ENCODE measurements around the gene ZNF75A.
"Not testable (repeated sequence)": the region's sequence is repeated elsewhere in the genome, so short reads cannot be mapped to it uniquely, and the experiment has no call there.

Gene ZNF75A

GRCh38 chr16:3305109-3306068, at the start of gene ZNF75A, which contains the start of gene TIGD7:
TSS of gene ZNF75A (plus strand) at chr16:3305497. CDS start at chr16:3308429, 2,932 bp downstream.
TSS of gene TIGD7 (minus strand) at chr16:3305430. CDS start at chr16:3300614, 4,816 bp downstream.
- peak; percentile 77 for DNase-seq

DNA sequence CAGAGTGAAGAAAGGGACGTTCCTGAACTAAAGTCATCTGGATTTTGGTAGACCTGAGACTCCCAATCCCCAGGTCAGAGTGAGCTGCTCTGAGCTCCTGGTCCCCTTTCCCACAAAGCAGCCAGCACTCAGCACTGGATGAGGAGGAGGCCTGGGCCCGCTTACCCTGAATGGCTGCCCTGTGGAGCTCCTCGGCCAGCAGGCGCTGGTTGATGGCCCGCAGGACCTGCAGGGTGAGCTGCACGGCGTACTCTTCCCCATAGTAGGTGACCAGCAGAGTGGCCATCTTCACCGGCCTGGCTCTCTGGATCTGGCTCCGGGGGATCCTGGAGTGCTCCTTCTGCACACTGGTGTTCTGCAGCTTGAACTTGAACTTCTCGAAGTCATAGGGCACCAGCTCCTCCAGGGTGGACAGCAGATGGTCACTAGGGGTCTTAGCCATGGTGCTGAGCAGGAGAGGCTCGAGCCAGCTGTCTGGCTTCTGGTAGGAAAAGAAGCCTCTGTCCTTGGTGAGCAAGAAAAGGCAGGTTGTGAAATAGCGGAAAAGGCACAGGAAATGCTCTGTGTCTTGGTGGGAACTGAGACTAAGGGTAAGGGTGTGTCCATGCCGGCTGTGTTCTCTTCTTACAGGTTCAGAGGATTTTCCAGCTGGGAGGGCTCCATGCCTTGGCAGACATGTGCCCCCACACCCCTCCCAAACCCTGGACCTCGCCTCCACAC, 49.0 kb upstream of the ZNF75A start, which contains the start of gene MEFV:
MEFV (minus strand) TSS at position 488 of the 720 bp plus-strand sequence; CDS start at position 442, 46 bp downstream.
- no peak for DNase-seq

GRCh38 chr16:3256866-3257465, 48.3 kb upstream of the ZNF75A start:
- DNase-seq: no peak

DNA sequence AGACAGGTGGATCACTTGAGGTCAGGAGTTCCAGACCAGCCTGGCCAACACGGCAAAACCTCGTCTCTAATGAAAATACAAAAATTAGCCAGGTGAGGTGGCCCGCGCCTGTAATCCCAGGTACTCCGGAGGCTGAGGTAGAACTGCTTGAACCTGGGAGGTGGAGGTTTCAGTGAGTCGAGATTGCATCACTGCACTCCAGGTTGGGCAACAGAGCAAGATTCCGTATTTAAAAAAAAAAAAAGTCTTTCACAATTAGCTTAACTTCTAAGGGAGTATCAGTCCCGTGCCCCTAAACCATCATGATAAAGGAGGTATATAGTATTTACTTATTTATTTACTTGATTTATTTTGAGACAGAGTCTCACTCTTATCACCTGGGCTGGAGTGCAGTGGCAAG, 45.5 kb upstream of the ZNF75A start:
- no peak for DNase-seq

DNA sequence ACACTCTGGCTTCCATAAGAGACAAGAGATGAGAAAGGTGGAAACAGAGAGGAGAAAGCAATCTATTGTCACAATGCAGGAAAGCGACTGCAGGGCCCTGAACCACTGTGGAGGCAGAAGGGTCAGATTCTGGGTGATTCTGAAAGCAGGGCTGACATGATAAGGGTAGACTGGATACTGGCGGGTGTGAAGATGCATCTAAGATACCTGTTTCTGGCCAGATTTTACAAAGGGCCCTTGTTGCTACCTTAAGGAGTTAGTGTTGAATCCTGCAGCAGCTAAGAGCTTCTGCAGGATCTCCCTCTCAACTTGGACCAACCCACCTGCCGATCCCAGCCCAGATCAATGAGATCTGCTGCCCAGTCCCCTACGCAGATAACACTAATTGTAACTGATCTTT, 42.8 kb upstream of the ZNF75A start:
- no peak for DNase-seq

DNA sequence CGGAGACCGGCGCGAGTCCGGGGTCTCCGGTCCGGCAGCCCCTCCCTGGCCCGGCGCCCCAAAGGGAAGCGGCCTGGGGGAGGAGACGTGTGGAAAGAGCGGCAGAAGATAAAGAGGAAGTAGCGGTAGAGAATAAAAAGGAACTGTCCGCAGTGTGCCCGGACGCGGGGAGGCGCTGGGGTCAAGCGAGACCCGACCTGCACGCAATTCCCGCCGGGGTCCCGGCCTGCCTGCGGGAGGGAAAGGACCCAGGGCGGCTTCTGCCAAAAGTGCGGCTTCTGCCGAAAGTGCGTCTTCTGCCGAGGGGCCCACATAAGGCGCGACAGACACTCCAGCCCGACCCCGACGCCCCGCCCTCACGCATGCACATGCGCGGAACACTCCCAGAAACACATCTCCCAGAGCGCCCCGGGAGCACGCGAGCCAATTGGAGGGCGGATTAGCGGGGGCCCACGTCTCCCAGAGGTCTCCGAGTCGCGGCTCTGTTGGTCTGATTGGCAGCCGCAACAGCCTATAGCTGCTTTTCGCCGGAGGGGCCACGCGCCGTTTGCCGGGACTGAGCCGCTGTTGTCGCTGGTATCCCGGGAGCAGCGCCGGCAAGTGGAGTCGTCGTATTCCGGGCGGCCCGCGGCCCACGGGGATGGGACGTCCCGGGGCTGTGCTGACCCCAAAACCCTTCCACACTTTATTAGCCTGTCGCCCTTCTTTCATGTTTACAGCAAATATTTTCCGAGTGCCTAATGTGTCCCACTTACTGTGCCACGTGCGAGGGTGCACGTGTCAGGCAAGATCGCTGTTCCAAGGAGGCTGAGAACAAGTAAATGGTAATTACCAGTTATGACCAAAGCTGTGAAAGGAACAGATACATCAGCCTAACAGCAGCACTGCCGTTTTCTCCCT, 40.9 kb upstream of the ZNF75A start:
- peak; percentile 91 for DNase-seq

DNA sequence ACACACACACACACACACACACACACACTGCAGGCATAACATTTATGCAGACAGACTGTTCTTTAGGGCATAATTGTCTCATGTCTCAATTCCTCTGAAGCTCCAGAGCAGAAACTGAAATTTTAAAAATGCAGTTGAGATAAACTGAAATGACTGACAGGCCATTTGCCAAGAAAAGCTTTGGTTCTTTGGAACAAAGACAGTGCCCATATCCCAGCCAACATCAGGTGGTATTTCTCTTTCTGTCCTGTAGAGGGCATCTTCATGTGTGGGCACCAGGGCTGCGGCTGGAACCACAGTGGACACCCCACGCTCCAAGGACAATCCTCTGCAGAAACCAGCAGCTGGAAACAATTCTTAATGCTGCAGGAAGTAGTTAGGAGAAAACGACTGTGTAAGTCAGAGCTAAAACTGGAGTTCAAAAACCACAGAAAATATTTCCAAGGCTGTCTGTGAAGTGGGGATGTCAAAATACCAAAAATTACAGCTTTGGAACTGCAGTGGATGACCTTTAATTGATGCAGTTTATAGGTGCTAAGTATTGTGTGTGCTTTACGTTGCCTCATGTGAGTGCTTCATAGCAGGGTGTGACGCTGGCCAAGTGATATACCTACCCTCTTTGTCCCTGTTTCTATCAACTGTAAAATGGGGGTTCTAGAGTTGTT, 38.3 kb upstream of the ZNF75A start:
- peak; percentile 45 for DNase-seq

GRCh38 chr16:3268294-3268693, 37.0 kb upstream of the ZNF75A start:
- DNase-seq: no peak

DNA sequence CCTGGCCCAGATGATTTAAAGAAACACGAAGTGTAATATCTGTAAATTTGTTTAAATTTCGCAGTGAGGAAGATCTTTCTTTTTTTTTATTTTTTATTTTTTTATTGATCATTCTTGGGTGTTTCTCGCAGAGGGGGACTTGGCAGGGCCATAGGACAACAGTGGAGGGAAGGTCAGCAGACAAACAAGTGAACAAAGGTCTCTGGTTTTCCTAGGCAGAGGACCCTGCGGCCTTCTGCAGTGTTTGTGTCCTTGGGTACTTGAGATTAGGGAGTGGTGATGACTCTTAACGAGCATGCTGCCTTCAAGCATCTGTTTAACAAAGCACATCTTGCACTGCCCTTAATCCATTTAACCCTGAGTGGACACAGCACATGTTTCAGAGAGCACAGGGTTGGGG, 34.6 kb upstream of the ZNF75A start:
- DNase-seq: not testable (repeated sequence)

GRCh38 chr16:3271281-3271680, 34.0 kb upstream of the ZNF75A start:
- not testable (repeated sequence) for DNase-seq

- no peak for DNase-seq
Measured at GRCh38 chr16:3274490-3274889, 30.8 kb upstream of the ZNF75A start.

DNA sequence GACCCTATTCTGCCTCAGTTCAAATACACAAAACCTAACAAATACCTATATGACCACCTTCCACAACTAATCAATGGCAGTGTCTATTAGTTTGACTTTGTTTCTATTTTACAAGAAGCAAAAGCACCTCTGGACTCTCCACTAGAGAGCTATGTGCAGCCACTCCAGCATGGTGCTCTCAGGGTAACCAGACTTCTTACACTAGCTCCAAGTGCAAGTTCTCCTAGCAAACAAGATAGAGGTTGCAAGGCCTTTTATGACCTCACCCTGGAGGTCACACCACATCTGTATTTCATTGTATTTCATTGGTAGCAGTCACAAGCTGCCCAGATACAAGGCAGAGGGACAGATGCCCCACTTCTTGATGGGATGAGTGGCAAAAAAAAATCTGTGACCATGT, 30.4 kb upstream of the ZNF75A start:
- no peak for DNase-seq

- DNase-seq: no peak
Measured at GRCh38 chr16:3276679-3277078, 28.6 kb upstream of the ZNF75A start.

- no peak for DNase-seq
Measured at GRCh38 chr16:3281222-3281820, 24.0 kb upstream of the ZNF75A start.

- DNase-seq: peak; percentile 67
Measured at GRCh38 chr16:3282103-3282729, 23.1 kb upstream of the ZNF75A start.

DNA sequence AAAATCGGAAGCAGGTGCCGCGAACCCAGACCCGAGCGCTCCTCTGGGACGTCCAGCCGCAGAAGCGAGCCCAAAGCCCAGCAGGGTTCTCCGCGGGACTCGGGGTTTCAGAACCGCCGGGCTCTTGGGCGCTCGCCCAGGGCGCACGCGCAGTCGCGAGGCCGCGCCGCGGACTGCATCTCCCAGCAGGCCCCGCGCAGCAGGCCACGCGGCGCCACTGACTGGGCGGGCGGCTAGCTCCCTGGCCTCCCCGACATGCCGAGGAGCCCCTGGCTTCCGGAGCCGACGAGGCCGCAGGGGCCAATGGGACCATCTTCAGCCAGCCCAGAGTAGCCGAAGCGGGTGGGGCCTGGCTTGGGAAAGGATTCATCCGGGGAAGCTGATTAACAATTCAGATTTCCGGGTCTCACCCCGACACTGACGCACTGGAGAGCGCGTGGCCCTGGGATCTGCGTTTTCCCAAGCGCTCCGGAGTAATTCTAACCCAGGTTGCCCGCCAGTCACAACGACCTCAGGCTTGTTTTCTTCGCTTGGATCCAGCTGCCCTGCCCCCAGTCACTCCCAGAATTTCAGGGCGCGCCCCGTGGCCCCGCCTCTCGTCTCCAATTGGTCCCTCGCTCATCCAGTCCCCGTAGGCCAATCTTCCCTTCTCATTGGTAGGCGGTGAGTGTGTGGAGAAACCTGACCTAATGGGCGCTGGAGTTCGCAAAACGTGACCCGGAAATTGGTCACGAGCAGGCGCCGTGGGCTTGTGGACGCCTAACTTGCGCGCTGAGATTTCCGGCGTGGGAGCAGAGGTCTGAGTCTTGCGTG, 22.4 kb upstream of the ZNF75A start, which contains the start of gene ZNF263:
ZNF263 (plus strand) TSS at position 762 of the 813 bp plus-strand sequence. CDS start 328 bp downstream, outside the sequence.
- peak; percentile 91 for DNase-seq

DNA sequence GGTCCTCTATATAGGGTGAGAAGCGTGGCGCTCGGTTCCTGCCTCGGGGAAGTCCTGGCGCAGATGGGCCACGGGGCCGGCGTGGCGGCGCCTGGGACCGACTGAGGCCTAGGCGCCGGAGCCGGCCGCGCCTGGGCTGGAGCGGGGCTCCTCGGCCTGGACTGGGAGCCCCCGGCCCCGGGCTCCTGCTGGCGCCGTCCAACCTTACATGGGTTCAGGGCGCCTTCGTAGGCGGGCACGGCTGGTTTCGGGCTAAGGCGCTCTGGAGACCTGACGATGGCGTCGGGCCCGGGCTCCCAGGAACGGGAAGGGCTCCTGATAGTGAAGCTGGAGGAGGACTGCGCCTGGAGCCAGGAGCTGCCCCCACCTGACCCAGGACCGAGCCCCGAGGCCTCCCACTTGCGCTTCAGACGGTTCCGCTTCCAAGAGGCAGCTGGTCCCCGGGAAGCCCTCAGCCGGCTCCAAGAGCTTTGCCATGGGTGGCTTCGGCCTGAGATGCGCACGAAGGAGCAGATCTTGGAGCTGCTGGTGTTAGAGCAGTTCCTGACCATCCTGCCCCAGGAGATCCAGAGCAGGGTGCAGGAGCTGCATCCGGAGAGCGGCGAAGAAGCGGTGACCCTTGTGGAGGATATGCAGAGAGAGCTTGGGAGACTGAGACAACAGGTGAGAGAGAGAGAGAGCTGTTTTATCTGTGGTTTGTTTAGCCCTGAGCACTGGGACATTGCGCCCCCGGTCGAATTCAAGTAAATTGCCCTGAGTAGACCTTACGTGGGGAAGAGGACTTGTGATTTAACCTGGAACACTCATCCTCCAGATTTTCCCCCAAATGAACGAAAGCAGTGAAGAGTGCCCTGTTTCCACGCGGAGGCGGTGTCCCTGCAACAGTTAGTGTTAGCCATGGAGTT, 21.5 kb upstream of the ZNF75A start:
- no peak for DNase-seq

- DNase-seq: no peak
Measured at GRCh38 chr16:3285131-3285530, 20.2 kb upstream of the ZNF75A start.

Data from NCI-H1105 treated with DMSO at 0.1 percent for 48 hours (cell line).